HT-29 (cell line): Measurements from ENCODE around the gene ARID1B. TPM values are rescaled to one million over a fixed set of nuclear protein-coding genes. Genes with fewer than 3 reads are reported as not detected.

Experiments
- DNase-seq: peaks from one replicate; pipeline ENCODE4 v3.0.0-alpha.2; 2015; ENCODE audit warnings: low spot score
- total RNA-seq: library from RNA; depleted of rRNA; stranded (reverse); fragments of >200 nt; shearing (Covaris generic); gene quantifications from 2 replicates; pipeline ENCODE4 v1.2.3, GENCODE V29; 2014

ARID1B gene
- total RNA-seq, 1 experiment from 2014 or later = 34.6 TPM

GRCh38 chr6:157172830-157173536, 395.8 kb downstream of the ARID1B start:
- no peak for DNase-seq

- DNase-seq = no peak
Observed at GRCh38 chr6:157173776-157174175, 396.6 kb downstream of the ARID1B start.

- no peak for DNase-seq
Observed at GRCh38 chr6:157174731-157175130, 397.6 kb downstream of the ARID1B start.

- no peak for DNase-seq
Observed at GRCh38 chr6:157177731-157178336, 400.7 kb downstream of the ARID1B start.

GRCh38 chr6:157181649-157182048, 404.5 kb downstream of the ARID1B start:
- DNase-seq = peak; percentile 25

- peak; percentile 68 for DNase-seq
Observed at GRCh38 chr6:157182503-157183264, 405.5 kb downstream of the ARID1B start.

- peak; percentile 84 for DNase-seq
Observed at GRCh38 chr6:157184202-157185015, 407.2 kb downstream of the ARID1B start.

- no peak for DNase-seq
Observed at GRCh38 chr6:157185171-157185570, 408.0 kb downstream of the ARID1B start.

- no peak for DNase-seq
Observed at GRCh38 chr6:157185986-157186385, 408.8 kb downstream of the ARID1B start.

- no peak for DNase-seq
Observed at GRCh38 chr6:157186785-157187181, 409.6 kb downstream of the ARID1B start.

GRCh38 chr6:157187182-157188083, 410.3 kb downstream of the ARID1B start:
- peak; percentile 65 for DNase-seq

- DNase-seq = no peak
Observed at GRCh38 chr6:157188213-157188612, 411.0 kb downstream of the ARID1B start.

- no peak for DNase-seq
Observed at GRCh38 chr6:157193443-157193996, 416.3 kb downstream of the ARID1B start.

- peak; percentile 30 for DNase-seq
Observed at GRCh38 chr6:157194110-157194509, 416.9 kb downstream of the ARID1B start.

GRCh38 chr6:157194643-157195042, 417.5 kb downstream of the ARID1B start:
- no peak for DNase-seq

GRCh38 chr6:157196391-157196790, 419.2 kb downstream of the ARID1B start:
- no peak for DNase-seq

- DNase-seq = peak; percentile 29
Observed at GRCh38 chr6:157198425-157199279, 421.5 kb downstream of the ARID1B start.

- DNase-seq = no peak
Observed at GRCh38 chr6:157200117-157200516, 422.9 kb downstream of the ARID1B start.

- no peak for DNase-seq
Observed at GRCh38 chr6:157200611-157201010, 423.4 kb downstream of the ARID1B start.
